T-cell (primary cell): Measurements from ENCODE around the gene C16orf54. TPM values are rescaled to one million over a fixed set of nuclear protein-coding genes. Genes with fewer than 3 reads are reported as not detected.
"Not testable (repeated sequence)": the region's sequence is repeated elsewhere in the genome, so short reads cannot be mapped to it uniquely, and the experiment has no call there.

Experiments used
- ATAC-seq, 4 experiments: fragments of 200-7000 bp in 3 of 4; fragments of 150-1000 bp in 1 of 4; cut with Tn5 transposase; replicated peaks in 1 of 4; 1 replicate in 3 of 4; 2 replicates in 1 of 4; pipeline ENCODE4 v1.10.0; 2021; ENCODE audit warnings: moderate library complexity in 3 of 4, mild to moderate bottlenecking in 2 of 4, moderate number of reproducible peaks in 1 of 4
- CTCF ChIA-PET, 2 donors: fragments of 300-600 bp; sonication (Branson Sonifier 250); formaldehyde crosslinking; loops; one replicate each; lab custom pipeline; 2022; ENCODE audit warnings: antibody characterized with exemption in 2 of 2; lab: Charles Lee
- POLR2A ChIA-PET, 2 donors: fragments of 300-600 bp; sonication (Branson Sonifier 250); formaldehyde crosslinking; loops; one replicate each; lab custom pipeline; 2022; ENCODE audit warnings: antibody characterized with exemption in 2 of 2; lab: Charles Lee
- DNase-seq, 35 experiments: peaks; one replicate each; pipeline versions ENCODE4 v3.0.0 to v3.0.0-alpha.2; 2013 to 2023
- H3K27ac ChIP-seq: one replicate; pipeline ENCODE4 v1.5.1; 2013; ENCODE audit warnings: low read length
- H3K27me3 ChIP-seq, 2 experiments: replicated peaks in 1 of 2; 1 replicate in 1 of 2; 2 replicates in 1 of 2; pipeline versions ENCODE4 v1.6.1 to v1.7.0; 2013; ENCODE audit warnings: low read length in 1 of 2, mixed read lengths in 1 of 2; ENCODE audit not compliant: control insufficient read depth in 2 of 2, insufficient read depth in 2 of 2; ENCODE audit errors: extremely low read depth in 1 of 2
- H3K36me3 ChIP-seq, 2 donors: 1 replicate in 1 of 2; 2 replicates in 1 of 2; pipeline versions ENCODE4 v1.6.1 to v1.7.0; 2013; ENCODE audit warnings: low read length in 1 of 2; ENCODE audit not compliant: control insufficient read depth in 2 of 2, insufficient read depth in 1 of 2; ENCODE audit errors: extremely low read depth in 1 of 2
- H3K4me1 ChIP-seq, 2 experiments: 1 replicate in 1 of 2; 2 replicates in 1 of 2; pipeline versions ENCODE4 v1.6.1 to v1.7.0; 2013; ENCODE audit warnings: low read length in 2 of 2, mixed read lengths in 1 of 2; ENCODE audit not compliant: insufficient read depth in 2 of 2, control insufficient read depth in 1 of 2; ENCODE audit errors: extremely low read depth in 1 of 2
- H3K4me3 ChIP-seq, 2 donors: 1 replicate in 1 of 2; 2 replicates in 1 of 2; pipeline versions ENCODE4 v1.5.1 to v1.7.0; 2013; ENCODE audit warnings: mild to moderate bottlenecking in 2 of 2, low read length in 1 of 2, moderate library complexity in 1 of 2; ENCODE audit not compliant: control insufficient read depth in 1 of 2; ENCODE audit errors: extremely low read depth in 1 of 2
- H3K9me3 ChIP-seq: 2 replicates; pipeline ENCODE4 v1.7.0; 2013
- H3K27ac Mint-ChIP-seq, 2 donors: one replicate each; pipeline ENCODE4 v1.8.0; 2020 to 2021; ENCODE audit warnings: mild to moderate bottlenecking in 2 of 2, mixed read lengths in 2 of 2
- H3K27me3 Mint-ChIP-seq, 2 donors: one replicate each; pipeline ENCODE4 v1.8.0; 2021 to 2022; ENCODE audit warnings: mixed read lengths in 2 of 2
- H3K36me3 Mint-ChIP-seq: one replicate; pipeline ENCODE4 v1.8.0; 2021; ENCODE audit warnings: mixed read lengths
- H3K4me1 Mint-ChIP-seq, 3 donors: one replicate each; pipeline ENCODE4 v1.8.0; 2020 to 2022; ENCODE audit warnings: mixed read lengths in 3 of 3, mild to moderate bottlenecking in 1 of 3
- H3K4me3 Mint-ChIP-seq, 3 donors: one replicate each; pipeline ENCODE4 v1.8.0; 2020 to 2022; ENCODE audit warnings: mild to moderate bottlenecking in 3 of 3, mixed read lengths in 3 of 3, moderate library complexity in 3 of 3
- H3K9me3 Mint-ChIP-seq, 3 donors: one replicate each; pipeline ENCODE4 v1.8.0; 2020 to 2022; ENCODE audit warnings: mixed read lengths in 3 of 3
- WGBS: methylation state at CpG from one replicate; pipeline ENCODE4 v1.1.5; 2013; ENCODE audit warnings: missing lambda C conversion rate; ENCODE audit not compliant: insufficient coverage; 5-methylcytosine and 5-hydroxymethylcytosine counted together
- total RNA-seq, 35 experiments: library from RNA in 6 of 35; stranded (reverse) in 6 of 35; fragments of 120-200 nt in 1 of 35; gene quantifications; one replicate each; pipeline versions ENCODE4 v1.2.1 to v1.2.4 and lab custom pipeline; 2013 to 2026

The C16orf54 gene
- total RNA-seq, 5 donors from 2014 or later (not counting 1 experiment from before 2014, with no cell fraction given): 122 to 194 (median 142) TPM

DNA sequence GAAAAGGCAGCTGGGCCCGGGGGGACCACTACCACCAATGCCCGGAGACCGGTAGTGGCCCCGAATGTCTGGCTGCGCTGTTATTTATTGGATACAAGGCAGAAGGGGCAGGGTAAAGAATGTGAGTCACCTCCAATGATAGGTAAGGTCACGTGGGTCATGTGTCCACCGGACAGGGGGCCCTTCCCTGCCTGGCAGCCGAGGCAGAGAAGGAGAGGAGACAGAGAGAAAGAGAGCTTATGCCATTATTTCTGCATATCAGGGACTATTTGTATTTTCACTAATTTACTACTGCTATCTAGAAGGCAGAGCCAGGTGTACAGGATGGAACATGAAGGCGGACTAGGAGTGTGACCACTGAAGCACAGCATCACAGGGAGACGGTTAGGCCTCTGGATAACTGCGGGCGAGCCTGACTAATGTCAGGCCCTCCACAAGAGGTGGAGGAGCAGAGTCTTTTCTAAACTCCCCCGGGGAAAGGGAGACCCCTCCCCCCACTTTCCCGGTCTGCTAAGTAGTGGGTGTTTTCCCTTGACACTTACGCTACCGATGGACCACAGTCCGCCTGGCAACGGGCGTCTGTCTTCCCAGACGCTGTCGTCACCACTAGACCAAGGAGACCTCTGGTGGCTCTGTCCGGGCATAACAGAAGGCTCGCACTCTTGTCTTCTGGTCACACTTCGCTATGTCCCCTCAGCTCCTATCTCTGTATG is 24.5 kb downstream of the C16orf54 start:
- H3K36me3 Mint-ChIP-seq, H3K4me3 Mint-ChIP-seq, H3K4me3 ChIP-seq, H3K9me3 Mint-ChIP-seq, H3K27me3 ChIP-seq, H3K27ac ChIP-seq, H3K4me1 ChIP-seq, H3K27me3 Mint-ChIP-seq, H3K36me3 ChIP-seq, H3K9me3 ChIP-seq: not testable (repeated sequence)
- Mint-ChIP-seq H3K4me1 (peaks cover 18 to 21% (median 18%) of the 10 kb centered on the region in 3 donors), H3K27ac (peak overlapping the region in 1 of 2 donors; percentile 41)
- ATAC-seq (peak in 3 of 4 experiments; percentile 56 to 73 (median 61)), DNase-seq (peak in 19 of 35 experiments; percentile 17 to 62 (median 36))
- WGBS: no CpG with 5 or more reads among the region's 24 CpGs
- ChIA-PET CTCF (interaction anchor here (0.6 to 1.7 kb wide), 8 partner anchors 10 to 459 kb away, joined by 3 to 11 read pairs (median 4); no protein-coding TSS in a partner anchor), POLR2A (interaction anchor here (0.6 kb wide), 2 partner anchors 192 to 345 kb away, joined by 3 to 5 read pairs; no protein-coding TSS in a partner anchor)

DNA sequence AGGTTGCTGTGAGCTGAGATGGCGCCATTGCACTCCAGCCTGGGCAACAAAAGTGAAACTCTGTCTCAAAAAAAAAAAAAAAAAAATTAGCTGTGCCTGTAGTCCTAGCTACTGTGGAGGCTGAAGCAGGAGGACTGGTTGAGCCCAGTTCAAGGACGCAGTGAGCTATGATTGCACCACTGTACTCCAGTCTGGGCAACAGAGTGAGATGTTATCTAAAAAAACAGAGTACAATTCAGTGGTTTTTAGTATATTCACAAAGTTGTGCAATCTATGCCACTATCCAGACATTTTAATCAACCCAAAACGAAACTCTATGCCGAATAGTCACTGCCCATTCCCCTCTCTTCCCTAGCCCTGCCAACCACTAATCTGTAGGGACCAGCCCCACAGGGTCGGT is 25.1 kb downstream of the C16orf54 start:
- no peak overlapping the region for H3K4me3 ChIP-seq
- peaks cover 0 to 8% of the 10 kb centered on the region in 2 experiments for H3K4me1 ChIP-seq
- H3K9me3 ChIP-seq: no peaks in the 10 kb centered on the region
- no peak overlapping the region for H3K4me3 Mint-ChIP-seq
- ChIA-PET POLR2A (interaction anchor here (0.6 kb wide), 5 partner anchors 55 to 346 kb away, joined by 3 to 5 read pairs (median 3); no protein-coding TSS in a partner anchor), CTCF (interaction anchor here (0.5 to 1.7 kb wide), 6 partner anchors 11 to 29 kb away, joined by 3 to 11 read pairs (median 4); no protein-coding TSS in a partner anchor)
- H3K27me3 ChIP-seq: no peaks in the 10 kb centered on the region
- H3K36me3 Mint-ChIP-seq: no peaks in the 10 kb centered on the region
- H3K9me3 Mint-ChIP-seq: no peaks in the 10 kb centered on the region
- DNase-seq (no peak), ATAC-seq (no peak)
- peaks cover 18 to 21% (median 18%) of the 10 kb centered on the region in 3 donors for H3K4me1 Mint-ChIP-seq
- no peak overlapping the region for H3K27ac ChIP-seq
- H3K27ac Mint-ChIP-seq: no peak overlapping the region
- WGBS: 80% methylated on average over 1 of the region's 5 CpGs
- H3K36me3 ChIP-seq: no peaks in the 10 kb centered on the region
- no peaks in the 10 kb centered on the region for H3K27me3 Mint-ChIP-seq

DNA sequence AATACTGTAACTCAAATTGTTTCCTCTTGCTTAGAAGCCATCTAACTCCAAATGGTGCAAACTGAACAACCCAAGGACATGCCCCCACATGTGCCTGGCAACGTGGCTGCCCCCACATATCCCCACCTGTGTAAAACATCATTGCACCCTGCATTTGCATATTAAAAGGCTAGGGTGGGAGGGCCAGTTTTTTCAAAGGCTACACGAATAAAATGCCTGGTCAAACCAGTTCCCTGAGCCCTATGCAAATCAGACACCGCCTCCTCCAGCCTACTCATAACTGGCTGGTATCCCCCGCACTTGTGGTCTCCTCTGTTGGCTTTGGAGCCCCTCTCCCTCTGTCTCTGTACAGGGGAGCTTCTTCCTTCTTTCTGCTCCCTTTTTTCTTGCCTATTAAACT is 26.7 kb downstream of the C16orf54 start:
- no peaks in the 10 kb centered on the region for H3K36me3 Mint-ChIP-seq
- ChIA-PET POLR2A (no interaction called here), CTCF (interaction anchor here (0.5 to 0.6 kb wide), 2 partner anchors 18 to 19 kb away, joined by 4 to 6 read pairs; no protein-coding TSS in a partner anchor)
- Histone ChIP-seq H3K27me3 (no peaks in the 10 kb centered on the region), H3K36me3 (no peaks in the 10 kb centered on the region), H3K4me1 (peaks cover 0 to 8% of the 10 kb centered on the region in 2 experiments), H3K9me3 (no peaks in the 10 kb centered on the region), H3K4me3 (no peak overlapping the region), H3K27ac (no peak overlapping the region)
- no peaks in the 10 kb centered on the region for H3K27me3 Mint-ChIP-seq
- DNase-seq (no peak), ATAC-seq (no peak)
- H3K4me1 Mint-ChIP-seq: peaks cover 10 to 14% (median 12%) of the 10 kb centered on the region in 3 donors
- H3K4me3 Mint-ChIP-seq: no peak overlapping the region
- WGBS: 0% methylated on average over 1 of the region's 4 CpGs
- peak overlapping the region in 1 of 2 donors; percentile 19 for H3K27ac Mint-ChIP-seq
- H3K9me3 Mint-ChIP-seq: no peaks in the 10 kb centered on the region

DNA sequence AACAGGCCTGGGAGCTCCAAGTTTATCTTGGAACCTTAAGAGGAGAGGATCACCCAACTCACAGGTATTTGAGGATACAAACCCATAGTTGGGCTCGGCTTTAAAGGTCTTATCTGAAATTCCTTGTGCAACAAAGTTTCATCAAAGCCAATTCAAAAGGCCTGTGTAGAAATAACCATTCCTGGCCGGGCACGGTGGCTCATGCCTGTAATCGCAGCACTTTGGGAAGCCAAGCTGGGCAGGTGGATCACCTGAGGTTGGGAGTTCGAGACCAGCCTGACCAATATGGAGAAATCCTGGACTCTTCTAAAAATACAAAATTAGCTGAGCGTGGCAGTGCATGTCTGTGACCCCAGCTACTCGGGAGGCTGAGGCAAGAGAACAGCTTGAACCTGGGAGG is 28.7 kb downstream of the C16orf54 start:
- Mint-ChIP-seq H3K4me1 (peaks cover 9 to 10% (median 9%) of the 10 kb centered on the region in 3 donors), H3K27me3 (no peaks in the 10 kb centered on the region), H3K9me3 (no peaks in the 10 kb centered on the region), H3K4me3 (no peak overlapping the region), H3K27ac (no peak overlapping the region), H3K36me3 (no peaks in the 10 kb centered on the region)
- Histone ChIP-seq H3K4me1 (peaks cover 0 to 8% of the 10 kb centered on the region in 2 experiments), H3K27ac (no peak overlapping the region), H3K9me3 (no peaks in the 10 kb centered on the region), H3K4me3 (no peak overlapping the region), H3K27me3 (no peaks in the 10 kb centered on the region), H3K36me3 (no peaks in the 10 kb centered on the region)
- ATAC-seq (no peak), DNase-seq (no peak)
- WGBS: 95% methylated on average over 6 of the region's 7 CpGs
- ChIA-PET POLR2A (no interaction called here), CTCF (interaction anchor here in 1 of 2 donors (0.7 kb wide), 1 partner anchor 80 kb away, joined by 3 read pairs; no protein-coding TSS in a partner anchor)

DNA sequence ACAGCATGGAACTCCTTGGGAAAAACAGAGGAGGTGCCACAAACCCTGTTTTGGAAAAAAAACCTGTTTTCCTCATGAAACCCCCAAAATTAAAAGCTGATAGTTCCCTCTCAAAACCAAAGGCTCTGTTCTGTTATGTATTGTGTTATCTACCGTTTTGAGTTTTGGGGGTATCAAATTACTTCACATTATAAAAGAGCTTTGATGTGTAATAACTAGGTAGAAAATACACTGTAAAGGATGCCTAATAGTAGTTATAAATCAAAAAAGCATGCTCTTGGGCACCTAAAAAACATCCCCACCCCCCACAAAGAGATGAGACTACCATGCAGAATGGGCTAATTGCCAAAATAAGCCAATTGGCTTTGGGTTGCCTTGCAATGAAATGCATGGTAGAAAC is 30.8 kb downstream of the C16orf54 start:
- no peaks in the 10 kb centered on the region for H3K27me3 Mint-ChIP-seq
- ChIA-PET POLR2A (interaction anchor here (0.5 to 0.7 kb wide), 5 partner anchors 19 to 247 kb away, joined by 4 to 8 read pairs (median 5); partner anchors contain the start of gene TMEM219 (in 1 of the 2)), CTCF (interaction anchor here in 1 of 2 donors (0.7 to 1.6 kb wide), 3 partner anchors 9 to 134 kb away, joined by 3 to 8 read pairs (median 6); no protein-coding TSS in a partner anchor)
- H3K4me3 Mint-ChIP-seq: no peak overlapping the region
- H3K36me3 Mint-ChIP-seq: no peaks in the 10 kb centered on the region
- H3K4me3 ChIP-seq: no peak overlapping the region
- peaks cover 8 to 9% (median 8%) of the 10 kb centered on the region in 3 donors for H3K4me1 Mint-ChIP-seq
- no peak overlapping the region for H3K27ac Mint-ChIP-seq
- DNase-seq: no peak
- H3K27ac ChIP-seq: no peak overlapping the region
- WGBS: no CpG with 5 or more reads among the region's 1 CpG
- no peaks in the 10 kb centered on the region for H3K27me3 ChIP-seq
- H3K9me3 Mint-ChIP-seq: no peaks in the 10 kb centered on the region
- no peaks in the 10 kb centered on the region for H3K9me3 ChIP-seq
- no peak for ATAC-seq
- H3K36me3 ChIP-seq: no peaks in the 10 kb centered on the region
- H3K4me1 ChIP-seq: peaks cover 2 to 6% of the 10 kb centered on the region in 2 experiments

DNA sequence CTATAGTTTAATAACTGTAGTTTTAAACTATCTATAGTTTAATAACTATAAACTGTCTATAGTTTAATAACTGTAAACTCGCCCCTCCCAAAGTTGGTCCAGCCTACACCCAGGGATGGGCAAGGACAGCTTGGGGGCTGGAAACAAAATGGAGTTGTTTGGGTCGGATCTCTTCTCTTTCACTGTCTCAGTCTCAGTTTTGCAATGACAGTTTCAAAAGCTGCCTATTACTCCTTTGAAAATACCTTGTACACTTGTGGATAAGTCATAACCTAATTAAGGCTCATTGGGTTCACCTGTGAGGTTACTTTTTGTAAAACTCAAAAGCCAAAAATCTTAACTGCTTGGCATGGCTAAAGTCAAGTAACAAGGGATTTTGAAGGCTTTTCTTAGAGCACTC is 31.4 kb downstream of the C16orf54 start:
- peaks cover 12 to 13% (median 12%) of the 10 kb centered on the region in 3 donors for H3K4me1 Mint-ChIP-seq
- no peak for DNase-seq
- Histone ChIP-seq H3K27ac (no peak overlapping the region), H3K9me3 (no peaks in the 10 kb centered on the region), H3K36me3 (no peaks in the 10 kb centered on the region), H3K27me3 (no peaks in the 10 kb centered on the region), H3K4me1 (peaks cover 2 to 7% of the 10 kb centered on the region in 2 experiments), H3K4me3 (no peak overlapping the region)
- no peak overlapping the region for H3K4me3 Mint-ChIP-seq
- no peak for ATAC-seq
- H3K27ac Mint-ChIP-seq: no peak overlapping the region
- H3K36me3 Mint-ChIP-seq: no peaks in the 10 kb centered on the region
- no peaks in the 10 kb centered on the region for H3K9me3 Mint-ChIP-seq
- no peaks in the 10 kb centered on the region for H3K27me3 Mint-ChIP-seq
- ChIA-PET POLR2A (interaction anchor here in 1 of 2 donors (0.5 to 0.6 kb wide), 2 partner anchors 18 to 20 kb away, joined by 4 to 7 read pairs; no protein-coding TSS in a partner anchor), CTCF (interaction anchor here in 1 of 2 donors (1.6 kb wide), 1 partner anchor 12 kb away, joined by 8 read pairs; no protein-coding TSS in a partner anchor)
- WGBS: no CpG with 5 or more reads among the region's 2 CpGs
